Smooth muscle cell (in vitro differentiated cells): ENCODE measurements around the gene AP4M1. TPM values are rescaled to one million over a fixed set of nuclear protein-coding genes. Genes with fewer than 3 reads are reported as not detected.

Source experiments
- DNase-seq: peaks from one replicate; lab custom pipeline; 2025; ENCODE audit not compliant: unreplicated experiment; lab: John Stamatoyannopoulos, UW
- H2AFZ ChIP-seq: fragments of 200-600 bp; sonication (generic); 2 replicates; pipeline ENCODE4 v1.6.0; 2016; ENCODE audit warnings: antibody characterized with exemption, low read depth, mild to moderate bottlenecking
- H3F3A ChIP-seq: fragments of 200-600 bp; sonication (generic); 2 replicates; pipeline ENCODE4 v1.6.0; 2017; ENCODE audit warnings: antibody characterized with exemption, low read depth
- H3K27ac ChIP-seq: fragments of 200-600 bp; sonication (generic); 2 replicates; pipeline ENCODE4 v1.5.1; 2016; ENCODE audit warnings: low read depth, mild to moderate bottlenecking
- H3K27me3 ChIP-seq: fragments of 200-600 bp; sonication (generic); 2 replicates; pipeline ENCODE4 v1.6.1; 2016; ENCODE audit warnings: low read depth, mild to moderate bottlenecking
- H3K36me3 ChIP-seq: fragments of 200-600 bp; sonication (generic); 2 replicates; pipeline ENCODE4 v1.5.1; 2016; ENCODE audit warnings: low read depth
- H3K4me1 ChIP-seq: fragments of 200-600 bp; sonication (generic); 2 replicates; pipeline ENCODE4 v1.5.1; 2016; ENCODE audit warnings: low read depth
- H3K4me2 ChIP-seq: fragments of 200-600 bp; sonication (generic); 2 replicates; pipeline ENCODE4 v1.6.0; 2016; ENCODE audit warnings: mild to moderate bottlenecking
- H3K4me3 ChIP-seq: fragments of 200-600 bp; sonication (generic); 2 replicates; pipeline ENCODE4 v1.5.1; 2016; ENCODE audit warnings: mild to moderate bottlenecking
- H3K79me2 ChIP-seq: fragments of 200-600 bp; sonication (generic); 2 replicates; pipeline ENCODE4 v1.6.0; 2016; ENCODE audit warnings: low read depth, mild to moderate bottlenecking
- H3K9ac ChIP-seq: fragments of 200-600 bp; sonication (generic); 2 replicates; pipeline ENCODE4 v1.6.0; 2016; ENCODE audit warnings: low read depth
- H3K9me3 ChIP-seq: fragments of 200-600 bp; sonication (generic); replicated peaks from 2 replicates; pipeline ENCODE4 v1.5.1; 2016; ENCODE audit warnings: low read depth
- H4K20me1 ChIP-seq: fragments of 200-600 bp; sonication (generic); 2 replicates; pipeline ENCODE4 v1.6.0; 2016; ENCODE audit warnings: low read depth
- CTCF ChIP-seq: fragments of 200-600 bp; sonication (generic); IDR thresholded peaks from 2 replicates; pipeline ENCODE4 v1.5.1; 2017; ENCODE audit warnings: borderline replicate concordance, mild to moderate bottlenecking, antibody characterized with exemption; ENCODE audit not compliant: insufficient read depth, poor library complexity, severe bottlenecking
- WGBS: methylation state at CpG from one replicate; pipeline ENCODE4 v1.1.7; 2016; ENCODE audit warnings: low lambda C conversion rate; 5-methylcytosine and 5-hydroxymethylcytosine counted together
- polyA plus RNA-seq: library from polyadenylated mRNA; unstranded; fragments of >200 nt; fragmentation: Nextera tagmentation; extraction: Ambion mirVana; gene quantifications from 2 replicates; pipeline ENCODE4 v1.2.1, GENCODE V29; 2016
- total RNA-seq: library from RNA; depleted of rRNA; stranded (reverse); fragments of >200 nt; gene quantifications from 2 replicates; pipeline ENCODE4 v1.2.3, GENCODE V29; 2014

The AP4M1 gene
- total and polyA plus RNA-seq, 2 experiments from 2014 or later: 16.9 to 18.0 TPM

- TF ChIP-seq CTCF: no peak
- 85% methylated on average over 17 of the region's 17 CpGs for WGBS
- H3K4me2 ChIP-seq: no peak overlapping the region
- H3K36me3 ChIP-seq: peaks cover 9% of the 10 kb centered on the region
- H3K9me3 ChIP-seq: no peaks in the 10 kb centered on the region
- H2AFZ ChIP-seq: no peak overlapping the region
- peaks cover 15% of the 10 kb centered on the region for H3K4me1 ChIP-seq
- H3K9ac ChIP-seq: no peak overlapping the region
- H3K79me2 ChIP-seq: peaks cover 21% of the 10 kb centered on the region
- H3K27me3 ChIP-seq: no peaks in the 10 kb centered on the region
- H3K4me3 ChIP-seq: no peak overlapping the region
- H3K27ac ChIP-seq: peak overlapping the region; percentile 99
- H3F3A ChIP-seq: peaks cover 11% of the 10 kb centered on the region
- no peak for DNase-seq
- H4K20me1 ChIP-seq: peaks cover 14% of the 10 kb centered on the region
Observed at GRCh38 chr7:100102950-100103840, 1.8 kb downstream of the AP4M1 start.

GRCh38 chr7:100105534-100105933 is 4.1 kb downstream of the AP4M1 start:
- no peak overlapping the region for H3K27ac ChIP-seq
- H3K9me3 ChIP-seq: no peaks in the 10 kb centered on the region
- peaks cover 5% of the 10 kb centered on the region for H4K20me1 ChIP-seq
- H3K4me3 ChIP-seq: no peak overlapping the region
- no peaks in the 10 kb centered on the region for H3K4me1 ChIP-seq
- no peaks in the 10 kb centered on the region for H3K27me3 ChIP-seq
- 96% methylated on average over 4 of the region's 4 CpGs for WGBS
- no peak for DNase-seq
- no peak overlapping the region for H3K4me2 ChIP-seq
- H3K36me3 ChIP-seq: no peaks in the 10 kb centered on the region
- H3K9ac ChIP-seq: no peak overlapping the region
- H3K79me2 ChIP-seq: no peaks in the 10 kb centered on the region
- H2AFZ ChIP-seq: no peak overlapping the region
- H3F3A ChIP-seq: peaks cover 5% of the 10 kb centered on the region
- no peak for TF ChIP-seq CTCF

- no peak overlapping the region for H3K27ac ChIP-seq
- no peak overlapping the region for H3K4me3 ChIP-seq
- 97% methylated on average over 16 of the region's 17 CpGs for WGBS
- no peaks in the 10 kb centered on the region for H3K4me1 ChIP-seq
- no peaks in the 10 kb centered on the region for H3K27me3 ChIP-seq
- H3K9me3 ChIP-seq: no peaks in the 10 kb centered on the region
- no peak overlapping the region for H2AFZ ChIP-seq
- no peak overlapping the region for H3K9ac ChIP-seq
- no peak overlapping the region for H3K4me2 ChIP-seq
- peaks cover 5% of the 10 kb centered on the region for H3F3A ChIP-seq
- H3K36me3 ChIP-seq: no peaks in the 10 kb centered on the region
- DNase-seq: no peak
- TF ChIP-seq CTCF: no peak
- no peaks in the 10 kb centered on the region for H3K79me2 ChIP-seq
- no peaks in the 10 kb centered on the region for H4K20me1 ChIP-seq
Observed at GRCh38 chr7:100106633-100107032, 5.2 kb downstream of the AP4M1 start.

- no peak for DNase-seq
- Histone ChIP-seq H3K27me3 (no peaks in the 10 kb centered on the region), H3K79me2 (no peaks in the 10 kb centered on the region), H3K27ac (no peak overlapping the region), H3K4me1 (no peaks in the 10 kb centered on the region), H3K9ac (no peak overlapping the region), H3K9me3 (no peaks in the 10 kb centered on the region), H3K36me3 (no peaks in the 10 kb centered on the region), H2AFZ (no peak overlapping the region), H3F3A (peaks cover 5% of the 10 kb centered on the region), H3K4me3 (no peak overlapping the region), H3K4me2 (no peak overlapping the region), H4K20me1 (no peaks in the 10 kb centered on the region)
- no peak for TF ChIP-seq CTCF
- WGBS: 96% methylated on average over 21 of the region's 25 CpGs
Observed at GRCh38 chr7:100107125-100107737, 5.8 kb downstream of the AP4M1 start.
